ENCODE results near the gene KRTAP5-2. TPM values are rescaled to one million over a fixed set of nuclear protein-coding genes. Genes with fewer than 3 reads are reported as not detected.

KRTAP5-2 gene
- total RNA-seq, 1 donor from 2014 or later = not detected

- Mint-ChIP-seq H3K4me3 (ENCODE audit: unreplicated experiment) (no peak overlapping the region), H3K36me3 (ENCODE audit: low read depth, unreplicated experiment) (peaks cover 3% of the 10 kb centered on the region), H3K9me3 (ENCODE audit: unreplicated experiment) (no peaks in the 10 kb centered on the region), H3K27ac (ENCODE audit: unreplicated experiment) (no peak overlapping the region), H3K27me3 (ENCODE audit: low read depth, unreplicated experiment) (no peaks in the 10 kb centered on the region), H3K4me1 (ENCODE audit: low read depth, unreplicated experiment) (peaks cover 7% of the 10 kb centered on the region)
- Histone ChIP-seq H3K4me3 (ENCODE audit: insufficient read depth, low read depth, low read length) (no peak overlapping the region), H3K4me1 (ENCODE audit: insufficient read depth, low read length) (peaks cover 15% of the 10 kb centered on the region), H3K27ac (ENCODE audit: low read depth, low read length) (no peak overlapping the region), H3K9me3 (ENCODE audit: insufficient read depth, low read depth, low read length) (no peaks in the 10 kb centered on the region), H3K9ac (ENCODE audit: low read length) (no peak overlapping the region), H3K4me2 (ENCODE audit: low read length) (no peak overlapping the region), H3K36me3 (ENCODE audit: insufficient read depth, low read length) (no peaks in the 10 kb centered on the region), H3K27me3 (ENCODE audit: insufficient read depth, low read length) (no peaks in the 10 kb centered on the region), H4K20me1 (ENCODE audit: insufficient read depth, low read length) (peaks cover 83% of the 10 kb centered on the region), H2AFZ (ENCODE audit: low read depth, low read length) (no peak overlapping the region), H3K79me2 (ENCODE audit: insufficient read depth, low read length) (peaks cover 70% of the 10 kb centered on the region)
- FAIRE-seq (no peak), DNase-seq (ENCODE audit: low read depth) (no peak)
- no peak for TF ChIP-seq EZH2 (IDR thresholded peaks at IDR 0.05; ENCODE audit: insufficient read depth, low read length)
- TF ChIP-seq, protein P1, sequence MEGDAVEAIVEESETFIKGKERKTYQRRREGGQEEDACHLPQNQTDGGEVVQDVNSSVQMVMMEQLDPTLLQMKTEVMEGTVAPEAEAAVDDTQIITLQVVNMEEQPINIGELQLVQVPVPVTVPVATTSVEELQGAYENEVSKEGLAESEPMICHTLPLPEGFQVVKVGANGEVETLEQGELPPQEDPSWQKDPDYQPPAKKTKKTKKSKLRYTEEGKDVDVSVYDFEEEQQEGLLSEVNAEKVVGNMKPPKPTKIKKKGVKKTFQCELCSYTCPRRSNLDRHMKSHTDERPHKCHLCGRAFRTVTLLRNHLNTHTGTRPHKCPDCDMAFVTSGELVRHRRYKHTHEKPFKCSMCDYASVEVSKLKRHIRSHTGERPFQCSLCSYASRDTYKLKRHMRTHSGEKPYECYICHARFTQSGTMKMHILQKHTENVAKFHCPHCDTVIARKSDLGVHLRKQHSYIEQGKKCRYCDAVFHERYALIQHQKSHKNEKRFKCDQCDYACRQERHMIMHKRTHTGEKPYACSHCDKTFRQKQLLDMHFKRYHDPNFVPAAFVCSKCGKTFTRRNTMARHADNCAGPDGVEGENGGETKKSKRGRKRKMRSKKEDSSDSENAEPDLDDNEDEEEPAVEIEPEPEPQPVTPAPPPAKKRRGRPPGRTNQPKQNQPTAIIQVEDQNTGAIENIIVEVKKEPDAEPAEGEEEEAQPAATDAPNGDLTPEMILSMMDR (IDR thresholded peaks at IDR 0.05; ENCODE audit: insufficient read depth, low read depth, low read length) = no peak
These were observed 30.4 kb downstream of the KRTAP5-2 start for GRCh38 chr11:1567721-1568100.

GRCh38 chr11:1567052-1567720 is 30.9 kb downstream of the KRTAP5-2 start:
- Mint-ChIP-seq H3K27me3 (ENCODE audit: low read depth, unreplicated experiment) (no peaks in the 10 kb centered on the region), H3K4me3 (ENCODE audit: unreplicated experiment) (no peak overlapping the region), H3K36me3 (ENCODE audit: low read depth, unreplicated experiment) (peaks cover 3% of the 10 kb centered on the region), H3K27ac (ENCODE audit: unreplicated experiment) (no peak overlapping the region), H3K4me1 (ENCODE audit: low read depth, unreplicated experiment) (peaks cover 7% of the 10 kb centered on the region), H3K9me3 (ENCODE audit: unreplicated experiment) (no peaks in the 10 kb centered on the region)
- peaks cover 70% of the 10 kb centered on the region for H3K79me2 ChIP-seq (ENCODE audit: insufficient read depth, low read length)
- no peaks in the 10 kb centered on the region for H3K36me3 ChIP-seq (ENCODE audit: insufficient read depth, low read length)
- H2AFZ ChIP-seq (ENCODE audit: low read depth, low read length) = no peak overlapping the region
- FAIRE-seq = no peak
- DNase-seq (ENCODE audit: low read depth) = no peak
- peaks cover 88% of the 10 kb centered on the region for H4K20me1 ChIP-seq (ENCODE audit: insufficient read depth, low read length)
- no peak overlapping the region for H3K9ac ChIP-seq (ENCODE audit: low read length)
- H3K4me1 ChIP-seq (ENCODE audit: insufficient read depth, low read length) = peaks cover 15% of the 10 kb centered on the region
- no peak overlapping the region for H3K27ac ChIP-seq (ENCODE audit: low read depth, low read length)
- no peak overlapping the region for H3K4me3 ChIP-seq (ENCODE audit: insufficient read depth, low read depth, low read length)
- no peaks in the 10 kb centered on the region for H3K9me3 ChIP-seq (ENCODE audit: insufficient read depth, low read depth, low read length)
- H3K27me3 ChIP-seq (ENCODE audit: insufficient read depth, low read length) = no peaks in the 10 kb centered on the region
- no peak overlapping the region for H3K4me2 ChIP-seq (ENCODE audit: low read length)
- TF ChIP-seq, protein P1 (IDR thresholded peaks at IDR 0.05; ENCODE audit: insufficient read depth, low read depth, low read length) = no peak
- no peak for TF ChIP-seq EZH2 (IDR thresholded peaks at IDR 0.05; ENCODE audit: insufficient read depth, low read length)

- H3K27ac Mint-ChIP-seq (ENCODE audit: unreplicated experiment) = no peak overlapping the region
- H3K27me3 Mint-ChIP-seq (ENCODE audit: low read depth, unreplicated experiment) = no peaks in the 10 kb centered on the region
- no peak for TF ChIP-seq EZH2 (IDR thresholded peaks at IDR 0.05; ENCODE audit: insufficient read depth, low read length)
- TF ChIP-seq, protein P1 (IDR thresholded peaks at IDR 0.05; ENCODE audit: insufficient read depth, low read depth, low read length) = no peak
- Histone ChIP-seq H3K79me2 (ENCODE audit: insufficient read depth, low read length) (peaks cover 70% of the 10 kb centered on the region), H3K27ac (ENCODE audit: low read depth, low read length) (no peak overlapping the region), H3K4me3 (ENCODE audit: insufficient read depth, low read depth, low read length) (no peak overlapping the region), H3K9me3 (ENCODE audit: insufficient read depth, low read depth, low read length) (no peaks in the 10 kb centered on the region), H2AFZ (ENCODE audit: low read depth, low read length) (no peak overlapping the region), H3K4me1 (ENCODE audit: insufficient read depth, low read length) (peaks cover 15% of the 10 kb centered on the region), H3K36me3 (ENCODE audit: insufficient read depth, low read length) (no peaks in the 10 kb centered on the region), H3K27me3 (ENCODE audit: insufficient read depth, low read length) (no peaks in the 10 kb centered on the region), H3K9ac (ENCODE audit: low read length) (no peak overlapping the region), H4K20me1 (ENCODE audit: insufficient read depth, low read length) (peaks cover 95% of the 10 kb centered on the region), H3K4me2 (ENCODE audit: low read length) (no peak overlapping the region)
- no peaks in the 10 kb centered on the region for H3K9me3 Mint-ChIP-seq (ENCODE audit: unreplicated experiment)
- H3K4me3 Mint-ChIP-seq (ENCODE audit: unreplicated experiment) = peak overlapping the region; percentile 50
- DNase-seq (ENCODE audit: low read depth) (no peak), FAIRE-seq (no peak)
- H3K36me3 Mint-ChIP-seq (ENCODE audit: low read depth, unreplicated experiment) = peaks cover 3% of the 10 kb centered on the region
- peaks cover 7% of the 10 kb centered on the region for H3K4me1 Mint-ChIP-seq (ENCODE audit: low read depth, unreplicated experiment)
These were observed 31.6 kb downstream of the KRTAP5-2 start for GRCh38 chr11:1566381-1567051.

All from astrocyte (in vitro differentiated cells and primary cell).